Caco-2 (cell line): ENCODE measurements around the gene HK3. TPM values are rescaled to one million over a fixed set of nuclear protein-coding genes. Genes with fewer than 3 reads are reported as not detected.

ENCODE experiments used
- BruUV-seq: library from RNA; stranded (reverse); fragments of 400-500 nt; replicated peaks from 2 replicates; lab custom pipeline; 2021; lab: Mats Ljungman, UMichigan
- CTCF ChIA-PET: fragments of 300-600 bp; sonication (Branson Sonifier 250); formaldehyde crosslinking; loops from one replicate; lab custom pipeline; 2022; ENCODE audit warnings: antibody characterized with exemption; lab: Charles Lee
- POLR2A ChIA-PET: fragments of 300-600 bp; sonication (Branson Sonifier 250); formaldehyde crosslinking; loops from one replicate; lab custom pipeline; 2022; ENCODE audit warnings: antibody characterized with exemption; lab: Charles Lee
- DNase-seq, 2 experiments: peaks; one replicate each; pipeline versions ENCODE4 v3.0.0 to v3.0.0-alpha.2; 2020 to 2022
- H3K27me3 ChIP-seq: replicated peaks from 2 replicates; pipeline ENCODE4 v1.6.0; 2011; ENCODE audit warnings: low read length; ENCODE audit not compliant: control insufficient read depth, insufficient read depth
- H3K36me3 ChIP-seq: 2 replicates; pipeline ENCODE4 v1.5.1; 2011; ENCODE audit warnings: low read length; ENCODE audit not compliant: control insufficient read depth, insufficient read depth
- H3K4me1 ChIP-seq: fragments of 250-450 bp; sonication (Bioruptor Pico); 2 replicates; pipeline ENCODE4 v1.5.1; 2020; ENCODE audit warnings: mild to moderate bottlenecking
- H3K4me3 ChIP-seq: 2 replicates; pipeline ENCODE4 v1.5.1; 2011; ENCODE audit warnings: low read depth, mild to moderate bottlenecking, control low read depth, low read length
- H3K9me3 ChIP-seq: fragments of 250-450 bp; sonication (Bioruptor Pico); 2 replicates; pipeline ENCODE4 v1.5.1; 2020; ENCODE audit warnings: mild to moderate bottlenecking, moderate library complexity
- H3K27ac Mint-ChIP-seq: one replicate; pipeline ENCODE4 v1.8.0; 2022; ENCODE audit warnings: mixed read lengths; ENCODE audit not compliant: unreplicated experiment
- H3K27me3 Mint-ChIP-seq: one replicate; pipeline ENCODE4 v1.8.0; 2022; ENCODE audit warnings: mixed read lengths; ENCODE audit not compliant: insufficient read depth, unreplicated experiment
- H3K36me3 Mint-ChIP-seq: one replicate; pipeline ENCODE4 v1.8.0; 2022; ENCODE audit warnings: mild to moderate bottlenecking, mixed read lengths; ENCODE audit not compliant: insufficient read depth, unreplicated experiment
- H3K4me1 Mint-ChIP-seq: one replicate; pipeline ENCODE4 v1.8.0; 2022; ENCODE audit warnings: low read depth, mixed read lengths; ENCODE audit not compliant: unreplicated experiment
- H3K4me3 Mint-ChIP-seq: one replicate; pipeline ENCODE4 v1.8.0; 2022; ENCODE audit warnings: mild to moderate bottlenecking, moderate library complexity, mixed read lengths; ENCODE audit not compliant: unreplicated experiment
- H3K9me3 Mint-ChIP-seq: one replicate; pipeline ENCODE4 v1.8.0; 2022; ENCODE audit warnings: mixed read lengths; ENCODE audit not compliant: unreplicated experiment
- CTCF ChIP-seq, 2 experiments: fragments of 200-600 bp in 1 of 2; IDR thresholded peaks; 1 replicate in 1 of 2; 2 replicates in 1 of 2; pipeline versions ENCODE4 v1.5.1 to v1.8.0; 2011 to 2022; ENCODE audit warnings: antibody characterized with exemption in 1 of 2, control low read depth in 1 of 2, inconsistent platforms in 1 of 2, low read depth in 1 of 2, low read length in 1 of 2, mild to moderate bottlenecking in 1 of 2, moderate library complexity in 1 of 2; ENCODE audit not compliant: insufficient read depth in 1 of 2, severe bottlenecking in 1 of 2, unreplicated experiment in 1 of 2
- intact Hi-C: fragments of 100-400 bp; cut with micrococcal nuclease; formaldehyde crosslinking; loops from one replicate; pipeline ENCODE4 v1.10.0; 2022; ENCODE audit not compliant: unreplicated experiment
- total RNA-seq: library from RNA; stranded (reverse); gene quantifications from 2 replicates; pipeline ENCODE4 v1.2.3, GENCODE V29; 2022

HK3 gene
- total RNA-seq, 1 experiment from 2014 or later = 0.29 TPM

DNA sequence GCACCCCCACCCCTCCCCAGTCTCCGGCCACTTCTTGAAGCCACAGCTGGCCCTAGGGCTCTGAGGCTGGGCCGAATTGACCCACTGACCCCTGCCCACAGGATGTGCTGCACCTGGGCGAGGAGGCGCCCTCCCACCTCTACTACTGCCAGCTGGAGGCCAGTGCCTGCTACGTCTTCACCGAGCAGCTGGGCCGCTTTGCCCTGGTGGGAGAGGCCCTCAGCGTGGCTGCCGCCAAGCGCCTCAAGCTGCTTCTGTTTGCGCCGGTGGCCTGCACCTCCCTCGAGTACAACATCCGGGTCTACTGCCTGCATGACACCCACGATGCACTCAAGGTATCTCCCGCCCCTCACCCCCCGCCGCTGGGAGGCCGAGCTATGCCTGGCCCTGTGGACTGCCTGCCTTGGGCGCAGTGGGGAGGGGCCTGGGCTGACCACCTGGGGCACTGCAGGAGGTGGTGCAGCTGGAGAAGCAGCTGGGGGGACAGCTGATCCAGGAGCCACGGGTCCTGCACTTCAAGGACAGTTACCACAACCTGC lies 21.3 kb downstream of the HK3 start:
- Histone ChIP-seq H3K4me1 (no peaks in the 10 kb centered on the region), H3K27me3 (no peaks in the 10 kb centered on the region), H3K4me3 (no peak overlapping the region), H3K9me3 (no peaks in the 10 kb centered on the region), H3K36me3 (no peaks in the 10 kb centered on the region)
- H3K9me3 Mint-ChIP-seq = no peaks in the 10 kb centered on the region
- intact Hi-C loops = no loop called here
- H3K4me1 Mint-ChIP-seq = no peaks in the 10 kb centered on the region
- no peak for DNase-seq
- POLR2A ChIA-PET = no interaction called here
- CTCF ChIA-PET = interaction anchor here (0.6 kb wide), 1 partner anchor 217 kb away, joined by 3 read pairs; no protein-coding TSS in a partner anchor
- H3K27ac Mint-ChIP-seq = no peak overlapping the region
- BruUV-seq = no TSS peak
- peaks cover 18% of the 10 kb centered on the region for H3K27me3 Mint-ChIP-seq
- H3K4me3 Mint-ChIP-seq = no peak overlapping the region
- no peaks in the 10 kb centered on the region for H3K36me3 Mint-ChIP-seq
- no peak for TF ChIP-seq CTCF (IDR thresholded peaks at IDR 0.05; ENCODE audit: insufficient read depth in 1 of 2, low read depth in 1 of 2, low read length in 1 of 2, severe bottlenecking in 1 of 2, unreplicated experiment in 1 of 2)

DNA sequence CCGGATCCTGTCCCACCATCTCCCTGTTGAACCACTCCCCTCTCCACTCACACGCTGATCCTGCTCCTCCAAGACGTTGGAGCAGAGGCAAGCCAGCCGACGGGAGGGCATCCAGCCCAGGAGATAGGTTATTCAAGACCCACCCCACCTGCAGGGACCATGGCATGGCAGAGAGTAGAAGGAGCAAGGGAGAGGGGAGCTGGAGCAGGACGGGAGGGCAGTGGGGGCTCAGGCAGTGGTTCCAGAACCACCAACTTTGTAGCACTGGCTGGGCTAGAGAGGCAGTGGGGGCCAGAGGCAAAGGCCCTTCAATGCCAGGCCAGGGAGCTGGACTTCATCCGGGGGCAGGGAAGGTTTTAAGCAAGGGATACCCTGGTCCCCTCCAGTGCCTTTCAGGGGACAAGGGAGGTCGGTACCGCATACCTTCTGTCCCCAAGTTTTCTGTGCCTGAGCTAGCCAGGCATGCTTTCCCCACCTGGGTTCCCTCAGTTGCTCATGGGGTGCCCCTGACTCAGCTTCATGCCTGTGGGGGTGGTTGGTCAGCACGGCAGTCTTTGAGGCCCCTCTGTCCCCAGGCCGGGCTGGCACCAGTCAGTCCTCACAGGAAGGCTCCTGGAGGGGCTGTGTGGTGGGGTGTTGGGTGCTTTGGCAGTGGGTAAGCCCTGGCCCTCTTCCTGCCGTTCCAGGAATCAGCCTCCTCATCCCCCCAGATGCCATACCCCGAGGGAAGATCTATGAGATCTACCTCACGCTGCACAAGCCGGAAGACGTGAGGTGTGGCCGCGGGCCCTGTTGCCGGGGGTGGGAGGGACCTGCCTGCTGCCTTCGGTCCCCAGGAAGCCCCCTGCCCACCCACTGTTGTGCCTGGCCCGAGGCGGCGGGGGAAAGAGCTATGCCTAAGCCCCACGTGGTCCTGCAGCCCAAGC lies 22.4 kb downstream of the HK3 start:
- ChIA-PET POLR2A (no interaction called here), CTCF (no interaction called here)
- Mint-ChIP-seq H3K27me3 (peaks cover 22% of the 10 kb centered on the region), H3K36me3 (no peaks in the 10 kb centered on the region), H3K9me3 (no peaks in the 10 kb centered on the region), H3K27ac (no peak overlapping the region), H3K4me3 (no peak overlapping the region), H3K4me1 (no peaks in the 10 kb centered on the region)
- no peak for DNase-seq
- Histone ChIP-seq H3K27me3 (no peaks in the 10 kb centered on the region), H3K4me1 (no peaks in the 10 kb centered on the region), H3K4me3 (no peak overlapping the region), H3K9me3 (no peaks in the 10 kb centered on the region), H3K36me3 (no peaks in the 10 kb centered on the region)
- intact Hi-C loops = no loop called here
- no TSS peak for BruUV-seq
- no peak for TF ChIP-seq CTCF (IDR thresholded peaks at IDR 0.05; ENCODE audit: insufficient read depth in 1 of 2, low read depth in 1 of 2, low read length in 1 of 2, severe bottlenecking in 1 of 2, unreplicated experiment in 1 of 2)

GRCh38 chr5:176875783-176876505 lies 23.2 kb downstream of the HK3 start:
- no peaks in the 10 kb centered on the region for H3K4me1 Mint-ChIP-seq
- POLR2A ChIA-PET = no interaction called here
- H3K9me3 Mint-ChIP-seq = no peaks in the 10 kb centered on the region
- H3K27me3 Mint-ChIP-seq = peaks cover 22% of the 10 kb centered on the region
- Histone ChIP-seq H3K9me3 (no peaks in the 10 kb centered on the region), H3K27me3 (no peaks in the 10 kb centered on the region), H3K4me3 (no peak overlapping the region), H3K36me3 (no peaks in the 10 kb centered on the region), H3K4me1 (no peaks in the 10 kb centered on the region)
- no peak overlapping the region for H3K4me3 Mint-ChIP-seq
- intact Hi-C loops = no loop called here
- DNase-seq = no peak
- no peak for TF ChIP-seq CTCF (IDR thresholded peaks at IDR 0.05; ENCODE audit: insufficient read depth in 1 of 2, low read depth in 1 of 2, low read length in 1 of 2, severe bottlenecking in 1 of 2, unreplicated experiment in 1 of 2)
- no peak overlapping the region for H3K27ac Mint-ChIP-seq
- CTCF ChIA-PET = interaction anchor here (2.2 kb wide), 1 partner anchor 215 kb away, joined by 8 read pairs; no protein-coding TSS in a partner anchor
- BruUV-seq = no TSS peak
- H3K36me3 Mint-ChIP-seq = no peaks in the 10 kb centered on the region
